Measurements from ENCODE around the gene SPINK7.
"Not testable (repeated sequence)": the region's sequence is repeated elsewhere in the genome, so short reads cannot be mapped to it uniquely, and the experiment has no call there.

The SPINK7 gene

GRCh38 chr5:148312153-148312552, at the start of gene SPINK7:
TSS of gene SPINK7 (plus strand) at chr5:148312423. CDS start at chr5:148312484, 61 bp downstream.
- no peak for DNase-seq

- DNase-seq: no peak
Measured at GRCh38 chr5:148267962-148268361, 44.3 kb upstream of the SPINK7 start.

- peak; percentile 49 for DNase-seq
Measured at GRCh38 chr5:148268566-148268965, 43.7 kb upstream of the SPINK7 start, which contains the start of gene SPINK13. TSS of gene SPINK13 (plus strand) at chr5:148268794. CDS start at chr5:148270073, 1,279 bp downstream.

- not testable (repeated sequence) for DNase-seq
Measured at GRCh38 chr5:148275129-148275528, 37.1 kb upstream of the SPINK7 start.

GRCh38 chr5:148280893-148281292, 31.3 kb upstream of the SPINK7 start:
- DNase-seq: not testable (repeated sequence)

- DNase-seq: not testable (repeated sequence)
Measured at GRCh38 chr5:148281336-148281735, 30.9 kb upstream of the SPINK7 start.

GRCh38 chr5:148290271-148291195, 21.7 kb upstream of the SPINK7 start:
- no peak for DNase-seq

GRCh38 chr5:148297731-148298130, 14.5 kb upstream of the SPINK7 start:
- no peak for DNase-seq

GRCh38 chr5:148306446-148306845, 5.8 kb upstream of the SPINK7 start:
- no peak for DNase-seq

GRCh38 chr5:148309019-148309418, 3.2 kb upstream of the SPINK7 start:
- no peak for DNase-seq

- no peak for DNase-seq
Measured at GRCh38 chr5:148309746-148310145, 2.5 kb upstream of the SPINK7 start.

- no peak for DNase-seq
Measured at GRCh38 chr5:148311484-148311883, 739 bp upstream of the SPINK7 start.

- no peak for DNase-seq
Measured at GRCh38 chr5:148314187-148314586, 2.0 kb downstream of the SPINK7 start.

GRCh38 chr5:148314731-148315130, 2.5 kb downstream of the SPINK7 start:
- no peak for DNase-seq

- DNase-seq: not testable (repeated sequence)
Measured at GRCh38 chr5:148320011-148320963, 8.1 kb downstream of the SPINK7 start.

- DNase-seq: no peak
Measured at GRCh38 chr5:148333262-148333849, 21.1 kb downstream of the SPINK7 start.

GRCh38 chr5:148335259-148335658, 23.0 kb downstream of the SPINK7 start, which contains the start of gene SPINK9:
TSS of gene SPINK9 (plus strand) at chr5:148335559. CDS start at chr5:148335614, 55 bp downstream.
- DNase-seq: no peak

- DNase-seq: no peak
Measured at GRCh38 chr5:148336704-148337435, 24.6 kb downstream of the SPINK7 start.

- DNase-seq: no peak
Measured at GRCh38 chr5:148342371-148343045, 30.3 kb downstream of the SPINK7 start.

- no peak for DNase-seq
Measured at GRCh38 chr5:148343046-148343407, 30.8 kb downstream of the SPINK7 start.
